ENCODE data around the gene SLC17A4. TPM values are rescaled to one million over a fixed set of nuclear protein-coding genes. Genes with fewer than 3 reads are reported as not detected.
A peak's percentile ranks its signal among the peaks of the same experiment; 100 is the strongest.

The SLC17A4 gene
- total RNA-seq, 2 donors from 2014 or later, result not detected

- H3K27me3 Mint-ChIP-seq, result peaks cover 20% of the 10 kb centered on the region
- H3K36me3 Mint-ChIP-seq (ENCODE audit: low read depth), result no peaks in the 10 kb centered on the region
- no peaks in the 10 kb centered on the region for H3K4me1 Mint-ChIP-seq
- no peaks in the 10 kb centered on the region for H3K9me3 Mint-ChIP-seq
- no peak overlapping the region for H3K4me3 Mint-ChIP-seq
- ATAC-seq (replicated peaks), result no peak
- H3K27ac Mint-ChIP-seq, result no peak overlapping the region
Measured at GRCh38 chr6:25768566-25768965, 14.0 kb downstream of the SLC17A4 start.

- peaks cover 19% of the 10 kb centered on the region for H3K27me3 Mint-ChIP-seq
- no peaks in the 10 kb centered on the region for H3K4me1 Mint-ChIP-seq
- H3K36me3 Mint-ChIP-seq (ENCODE audit: low read depth), result no peaks in the 10 kb centered on the region
- no peak overlapping the region for H3K27ac Mint-ChIP-seq
- H3K9me3 Mint-ChIP-seq, result no peaks in the 10 kb centered on the region
- no peak overlapping the region for H3K4me3 Mint-ChIP-seq
- no peak for ATAC-seq (replicated peaks)
Measured at GRCh38 chr6:25769983-25770382, 15.4 kb downstream of the SLC17A4 start.

- peaks cover 9% of the 10 kb centered on the region for H3K27me3 Mint-ChIP-seq
Measured at GRCh38 chr6:25774120-25774715, 19.7 kb downstream of the SLC17A4 start.

GRCh38 chr6:25777031-25777430, 22.5 kb downstream of the SLC17A4 start:
- Mint-ChIP-seq H3K27ac (no peak overlapping the region), H3K4me3 (no peak overlapping the region), H3K9me3 (no peaks in the 10 kb centered on the region), H3K36me3 (ENCODE audit: low read depth) (no peaks in the 10 kb centered on the region), H3K4me1 (peaks cover 10% of the 10 kb centered on the region), H3K27me3 (peaks cover 9% of the 10 kb centered on the region)
- ATAC-seq (replicated peaks), result no peak

More at GRCh38 chr6:25774120-25774715, 19.7 kb downstream of the SLC17A4 start:
- no peak for ATAC-seq (replicated peaks)
- H3K4me3 Mint-ChIP-seq, result no peak overlapping the region
- no peak overlapping the region for H3K27ac Mint-ChIP-seq
- H3K4me1 Mint-ChIP-seq, result peaks cover 10% of the 10 kb centered on the region
- H3K36me3 Mint-ChIP-seq (ENCODE audit: low read depth), result no peaks in the 10 kb centered on the region
- H3K9me3 Mint-ChIP-seq, result no peaks in the 10 kb centered on the region

- Mint-ChIP-seq H3K4me1 (peaks cover 10% of the 10 kb centered on the region), H3K27ac (peak overlapping the region; percentile 37)
Measured at GRCh38 chr6:25777856-25778649, 23.5 kb downstream of the SLC17A4 start.

GRCh38 chr6:25781134-25781533, 26.6 kb downstream of the SLC17A4 start:
- Mint-ChIP-seq H3K36me3 (ENCODE audit: low read depth) (no peaks in the 10 kb centered on the region), H3K27ac (no peak overlapping the region), H3K9me3 (no peaks in the 10 kb centered on the region), H3K27me3 (peaks cover 4% of the 10 kb centered on the region), H3K4me3 (no peak overlapping the region), H3K4me1 (peaks cover 10% of the 10 kb centered on the region)
- no peak for ATAC-seq (replicated peaks)

More at GRCh38 chr6:25777856-25778649, 23.5 kb downstream of the SLC17A4 start:
- ATAC-seq (replicated peaks), result peak; percentile 77
- Mint-ChIP-seq H3K4me3 (peak overlapping the region; percentile 21), H3K9me3 (no peaks in the 10 kb centered on the region), H3K36me3 (ENCODE audit: low read depth) (no peaks in the 10 kb centered on the region), H3K27me3 (peaks cover 9% of the 10 kb centered on the region)

- H3K36me3 Mint-ChIP-seq (ENCODE audit: low read depth), result no peaks in the 10 kb centered on the region
Measured at GRCh38 chr6:25787428-25787827, 32.9 kb downstream of the SLC17A4 start.

GRCh38 chr6:25788305-25788922, 33.9 kb downstream of the SLC17A4 start:
- H3K4me3 Mint-ChIP-seq, result no peak overlapping the region
- no peaks in the 10 kb centered on the region for H3K9me3 Mint-ChIP-seq
- no peaks in the 10 kb centered on the region for H3K4me1 Mint-ChIP-seq
- ATAC-seq (replicated peaks), result peak; percentile 67
- no peaks in the 10 kb centered on the region for H3K27me3 Mint-ChIP-seq
- no peaks in the 10 kb centered on the region for H3K36me3 Mint-ChIP-seq (ENCODE audit: low read depth)
- no peak overlapping the region for H3K27ac Mint-ChIP-seq

More at GRCh38 chr6:25787428-25787827, 32.9 kb downstream of the SLC17A4 start:
- no peak overlapping the region for H3K27ac Mint-ChIP-seq
- ATAC-seq (replicated peaks), result peak; percentile 54
- H3K4me1 Mint-ChIP-seq, result no peaks in the 10 kb centered on the region
- H3K27me3 Mint-ChIP-seq, result no peaks in the 10 kb centered on the region
- H3K4me3 Mint-ChIP-seq, result no peak overlapping the region
- H3K9me3 Mint-ChIP-seq, result no peaks in the 10 kb centered on the region

GRCh38 chr6:25789475-25789874, 34.9 kb downstream of the SLC17A4 start:
- H3K4me3 Mint-ChIP-seq, result no peak overlapping the region
- no peaks in the 10 kb centered on the region for H3K4me1 Mint-ChIP-seq
- no peaks in the 10 kb centered on the region for H3K9me3 Mint-ChIP-seq
- ATAC-seq (replicated peaks), result peak; percentile 58
- no peak overlapping the region for H3K27ac Mint-ChIP-seq
- no peaks in the 10 kb centered on the region for H3K27me3 Mint-ChIP-seq
- no peaks in the 10 kb centered on the region for H3K36me3 Mint-ChIP-seq (ENCODE audit: low read depth)

GRCh38 chr6:25792016-25792415, 37.5 kb downstream of the SLC17A4 start:
- no peaks in the 10 kb centered on the region for H3K4me1 Mint-ChIP-seq
- no peak overlapping the region for H3K4me3 Mint-ChIP-seq
- no peak for ATAC-seq (replicated peaks)
- H3K9me3 Mint-ChIP-seq, result no peaks in the 10 kb centered on the region
- peaks cover 3% of the 10 kb centered on the region for H3K27me3 Mint-ChIP-seq
- H3K27ac Mint-ChIP-seq, result no peak overlapping the region
- H3K36me3 Mint-ChIP-seq (ENCODE audit: low read depth), result no peaks in the 10 kb centered on the region

GRCh38 chr6:25793970-25794369, 39.4 kb downstream of the SLC17A4 start:
- Mint-ChIP-seq H3K36me3 (ENCODE audit: low read depth) (no peaks in the 10 kb centered on the region), H3K27ac (no peak overlapping the region), H3K4me3 (no peak overlapping the region), H3K9me3 (no peaks in the 10 kb centered on the region), H3K27me3 (peaks cover 3% of the 10 kb centered on the region), H3K4me1 (no peaks in the 10 kb centered on the region)
- ATAC-seq (replicated peaks), result no peak

GRCh38 chr6:25794784-25795183, 40.2 kb downstream of the SLC17A4 start:
- no peak for ATAC-seq (replicated peaks)
- Mint-ChIP-seq H3K36me3 (ENCODE audit: low read depth) (no peaks in the 10 kb centered on the region), H3K27me3 (peaks cover 3% of the 10 kb centered on the region), H3K4me1 (no peaks in the 10 kb centered on the region), H3K27ac (no peak overlapping the region), H3K9me3 (no peaks in the 10 kb centered on the region), H3K4me3 (no peak overlapping the region)

GRCh38 chr6:25801436-25801835, 46.9 kb downstream of the SLC17A4 start:
- H3K27ac Mint-ChIP-seq, result no peak overlapping the region

GRCh38 chr6:25804804-25805203, 50.3 kb downstream of the SLC17A4 start:
- H3K9me3 Mint-ChIP-seq, result peaks cover 3% of the 10 kb centered on the region
- H3K4me3 Mint-ChIP-seq, result no peak overlapping the region
- H3K27me3 Mint-ChIP-seq, result peaks cover 25% of the 10 kb centered on the region
- no peaks in the 10 kb centered on the region for H3K36me3 Mint-ChIP-seq (ENCODE audit: low read depth)
- ATAC-seq (replicated peaks), result no peak
- H3K27ac Mint-ChIP-seq, result no peak overlapping the region
- H3K4me1 Mint-ChIP-seq, result no peaks in the 10 kb centered on the region

More at GRCh38 chr6:25801436-25801835, 46.9 kb downstream of the SLC17A4 start:
- Mint-ChIP-seq H3K27me3 (peaks cover 24% of the 10 kb centered on the region), H3K4me1 (no peaks in the 10 kb centered on the region), H3K36me3 (ENCODE audit: low read depth) (no peaks in the 10 kb centered on the region), H3K9me3 (peaks cover 3% of the 10 kb centered on the region), H3K4me3 (no peak overlapping the region)
- no peak for ATAC-seq (replicated peaks)

- no peaks in the 10 kb centered on the region for H3K4me1 Mint-ChIP-seq
- H3K9me3 Mint-ChIP-seq, result no peaks in the 10 kb centered on the region
- H3K36me3 Mint-ChIP-seq (ENCODE audit: low read depth), result no peaks in the 10 kb centered on the region
- H3K27ac Mint-ChIP-seq, result no peak overlapping the region
- H3K27me3 Mint-ChIP-seq, result peaks cover 16% of the 10 kb centered on the region
- H3K4me3 Mint-ChIP-seq, result no peak overlapping the region
- no peak for ATAC-seq (replicated peaks)
Measured at GRCh38 chr6:25815194-25815593, 60.7 kb downstream of the SLC17A4 start.
